Activated CD4-positive, alpha-beta T cell treated with anti-CD3 and anti-CD28 coated beads, Interleukin-2, Interleukin-4, amounts not matched to agents 100 ng/mL and 50 ng/mL, durations not matched to agents 16 hours and 8 hours (primary cell): ENCODE results near the gene KIN.
"Not testable (repeated sequence)": the region's sequence is repeated elsewhere in the genome, so short reads cannot be mapped to it uniquely, and the experiment has no call there.

Experiments used
- DNase-seq: peaks from one replicate; pipeline ENCODE4 v3.0.0-alpha.2; 2020; ENCODE audit warnings: low spot score

KIN gene

GRCh38 chr10:7722927-7723529 lies 64.8 kb downstream of the KIN start:
- no peak for DNase-seq

- DNase-seq = no peak
Measured at GRCh38 chr10:7720478-7720877, 67.3 kb downstream of the KIN start.

GRCh38 chr10:7718685-7719084 lies 69.1 kb downstream of the KIN start:
- DNase-seq = no peak

GRCh38 chr10:7717767-7718166 lies 70.0 kb downstream of the KIN start:
- no peak for DNase-seq

GRCh38 chr10:7715515-7715914 lies 72.3 kb downstream of the KIN start:
- no peak for DNase-seq

- not testable (repeated sequence) for DNase-seq
Measured at GRCh38 chr10:7711075-7711474, 76.7 kb downstream of the KIN start.

- DNase-seq = no peak
Measured at GRCh38 chr10:7710446-7710845, 77.3 kb downstream of the KIN start.

- DNase-seq = no peak
Measured at GRCh38 chr10:7708832-7709231, 79.0 kb downstream of the KIN start.

GRCh38 chr10:7707858-7708622 lies 79.8 kb downstream of the KIN start:
- DNase-seq = no peak

- no peak for DNase-seq
Measured at GRCh38 chr10:7707102-7707501, 80.7 kb downstream of the KIN start.

- DNase-seq = no peak
Measured at GRCh38 chr10:7706534-7707073, 81.2 kb downstream of the KIN start.

GRCh38 chr10:7705341-7705740 lies 82.5 kb downstream of the KIN start:
- DNase-seq = no peak

- no peak for DNase-seq
Measured at GRCh38 chr10:7704071-7705016, 83.4 kb downstream of the KIN start.

- DNase-seq = no peak
Measured at GRCh38 chr10:7703140-7703539, 84.7 kb downstream of the KIN start, which contains the start of gene ITIH2. Gene ITIH2, plus strand, starts transcription at chr10:7703316. Its CDS starts 119 bp downstream, at chr10:7703435.

- no peak for DNase-seq
Measured at GRCh38 chr10:7702288-7702812, 85.4 kb downstream of the KIN start.

- no peak for DNase-seq
Measured at GRCh38 chr10:7701158-7701742, 86.5 kb downstream of the KIN start.
